B cell (primary cell): ENCODE measurements around the gene CCDC170. TPM values are rescaled to one million over a fixed set of nuclear protein-coding genes. Genes with fewer than 3 reads are reported as not detected.

Experiments
- ATAC-seq: fragments of 200-7000 bp; cut with Tn5 transposase; one replicate; pipeline ENCODE4 v1.10.0; 2021; ENCODE audit warnings: low read depth, mild to moderate bottlenecking, moderate number of reproducible peaks, moderate library complexity
- CTCF ChIA-PET: fragments of 350-600 bp; sonication (Branson Sonifier 250); formaldehyde crosslinking; loops from one replicate; lab custom pipeline; 2021; ENCODE audit warnings: antibody characterized with exemption, inconsistent platforms; lab: Charles Lee
- POLR2A ChIA-PET: fragments of 350-600 bp; sonication (Branson Sonifier 250); formaldehyde crosslinking; loops from one replicate; lab custom pipeline; 2021; ENCODE audit warnings: antibody characterized with exemption; lab: Charles Lee
- DNase-seq: peaks from one replicate; pipeline ENCODE4 v3.0.0; 2013
- H2AFZ ChIP-seq: 2 replicates; pipeline ENCODE4 v1.6.1; 2012; ENCODE audit warnings: mild to moderate bottlenecking, low read depth, low read length; ENCODE audit not compliant: insufficient read depth, poor library complexity, severe bottlenecking
- H3K27ac ChIP-seq, 2 donors: 1 replicate in 1 of 2; 2 replicates in 1 of 2; pipeline ENCODE4 v1.5.1; 2012 to 2013; ENCODE audit warnings: low read length in 2 of 2, mild to moderate bottlenecking in 2 of 2, moderate library complexity in 1 of 2
- H3K27me3 ChIP-seq, 4 experiments: fragments of 200-600 bp in 1 of 4; sonication (generic) in 1 of 4; replicated peaks in 1 of 4; 1 replicate in 2 of 4; 2 replicates in 2 of 4; pipeline versions ENCODE4 v1.6.1 to v1.7.0; 2013 to 2016; ENCODE audit warnings: low read length in 3 of 4, mild to moderate bottlenecking in 2 of 4, mixed read lengths in 1 of 4, moderate library complexity in 1 of 4; ENCODE audit not compliant: insufficient read depth in 4 of 4, control insufficient read depth in 3 of 4; ENCODE audit errors: control extremely low read depth in 1 of 4
- H3K36me3 ChIP-seq, 2 experiments: replicated peaks in 1 of 2; 1 replicate in 1 of 2; 2 replicates in 1 of 2; pipeline versions ENCODE4 v1.6.1 to v1.7.1; 2013; ENCODE audit warnings: low read length in 1 of 2; ENCODE audit not compliant: insufficient read depth in 2 of 2, control insufficient read depth in 1 of 2; ENCODE audit errors: control extremely low read depth in 1 of 2, extremely low read depth in 1 of 2
- H3K4me1 ChIP-seq, 2 donors: fragments of 200-600 bp in 1 of 2; sonication (generic) in 1 of 2; 1 replicate in 1 of 2; 2 replicates in 1 of 2; pipeline versions ENCODE4 v1.5.1 to v1.6.1; 2013 to 2017; ENCODE audit warnings: low read length in 2 of 2; ENCODE audit not compliant: control insufficient read depth in 2 of 2, insufficient read depth in 2 of 2
- H3K4me2 ChIP-seq: replicated peaks from 2 replicates; pipeline ENCODE3; 2012; ENCODE audit warnings: mild to moderate bottlenecking, low read depth, low read length; ENCODE audit not compliant: poor library complexity, severe bottlenecking
- H3K4me3 ChIP-seq, 5 experiments: fragments of 200-600 bp in 1 of 5; sonication (generic) in 1 of 5; 1 replicate in 3 of 5; 2 replicates in 2 of 5; pipeline versions ENCODE4 v1.5.1 to v1.7.0; 2011 to 2016; ENCODE audit warnings: low read length in 4 of 5, mild to moderate bottlenecking in 4 of 5, low read depth in 2 of 5, control low read depth in 1 of 5, moderate library complexity in 1 of 5; ENCODE audit not compliant: insufficient read depth in 1 of 5; ENCODE audit errors: control extremely low read depth in 1 of 5, extremely low read depth in 1 of 5
- H3K79me2 ChIP-seq: fragments of 200-600 bp; sonication (generic); one replicate; pipeline ENCODE4 v1.6.0; 2016; ENCODE audit warnings: low read length; ENCODE audit not compliant: control insufficient read depth, insufficient read depth
- H3K9ac ChIP-seq: fragments of 200-600 bp; sonication (generic); 2 replicates; pipeline ENCODE4 v1.6.1; 2017; ENCODE audit warnings: mild to moderate bottlenecking, low read length, moderate library complexity
- H3K9me3 ChIP-seq, 3 donors: one replicate each; pipeline versions ENCODE4 v1.6.1 to v1.7.1; 2013; ENCODE audit warnings: low read length in 2 of 3; ENCODE audit not compliant: control insufficient read depth in 2 of 3, insufficient read depth in 1 of 3; ENCODE audit errors: control extremely low read depth in 1 of 3
- H4K20me1 ChIP-seq: 2 replicates; pipeline ENCODE4 v1.6.0; 2012; ENCODE audit warnings: mild to moderate bottlenecking, low read length; ENCODE audit not compliant: insufficient read depth, control insufficient read depth, poor library complexity, severe bottlenecking
- H3K27ac Mint-ChIP-seq: one replicate; pipeline ENCODE4 v1.8.0; 2021; ENCODE audit warnings: mixed read lengths
- H3K27me3 Mint-ChIP-seq: one replicate; pipeline ENCODE4 v1.8.0; 2021; ENCODE audit warnings: mixed read lengths
- H3K4me1 Mint-ChIP-seq: one replicate; pipeline ENCODE4 v1.8.0; 2021; ENCODE audit warnings: mixed read lengths
- H3K4me3 Mint-ChIP-seq: one replicate; pipeline ENCODE4 v1.8.0; 2021; ENCODE audit warnings: mixed read lengths
- H3K9me3 Mint-ChIP-seq: one replicate; pipeline ENCODE4 v1.8.0; 2022; ENCODE audit warnings: mixed read lengths; ENCODE audit not compliant: insufficient read depth
- CTCF ChIP-seq: fragments of 200-600 bp; IDR thresholded peaks from one replicate; pipeline ENCODE4 v1.8.0; 2022; ENCODE audit warnings: antibody characterized with exemption, mild to moderate bottlenecking
- EZH2 ChIP-seq: IDR thresholded peaks from 2 replicates; pipeline ENCODE4 v1.6.1; 2012; ENCODE audit warnings: borderline replicate concordance, low read depth, mild to moderate bottlenecking, moderate library complexity, low read length; ENCODE audit not compliant: insufficient read depth, poor library complexity, severe bottlenecking
- WGBS: methylation state at CpG from one replicate; pipeline ENCODE4 v1.1.5; 2013; ENCODE audit warnings: missing lambda C conversion rate; ENCODE audit not compliant: insufficient coverage; 5-methylcytosine and 5-hydroxymethylcytosine counted together
- intact Hi-C: fragments of 100-400 bp; cut with micrococcal nuclease; formaldehyde crosslinking; loops from one replicate; pipeline ENCODE4 v1.10.0; 2022
- polyA minus RNA-seq: library from RNA; depleted of rRNA, polyadenylated mRNA; stranded (reverse); fragments of >200 nt; gene quantifications from 2 replicates; pipeline ENCODE4 v1.2.3, GENCODE V29; 2012
- polyA plus RNA-seq: library from polyadenylated mRNA; depleted of rRNA; stranded (reverse); fragments of >200 nt; gene quantifications from 2 replicates; pipeline ENCODE4 v1.2.3, GENCODE V29; 2012
- total RNA-seq, 2 donors: library from RNA; stranded (reverse); fragments of 120-200 nt in 1 of 2; gene quantifications; 1 replicate in 1 of 2; 2 replicates in 1 of 2; pipeline versions ENCODE4 v1.2.3 to v1.2.4, GENCODE V29; 2013 to 2022

Gene CCDC170
- total RNA-seq (not detected in 2 replicates), polyA plus RNA-seq (0.01 TPM in 1 of 2 replicates, not detected in the other), polyA minus RNA-seq (0.09 TPM in 1 of 2 replicates, not detected in the other)
- total RNA-seq (2013): 0.07 TPM

- intact Hi-C loops: no loop called here
- peak within 1 kb of the TSS; percentile 19 to 60 (median 35) for H3K4me3 ChIP-seq
- H3K27me3 ChIP-seq: peaks cover 0 to 32% (median 22%) of the 10 kb centered on the region in 4 experiments
- no peaks in the 10 kb centered on the region for H4K20me1 ChIP-seq
- H3K36me3 ChIP-seq: no peaks in the 10 kb centered on the region
- peak within 1 kb of the TSS; percentile 80 for H3K4me3 Mint-ChIP-seq
- peak; percentile 14 for ATAC-seq
- CTCF ChIA-PET: no interaction called here
- TF ChIP-seq EZH2 (no peak), CTCF (no peak)
- peaks cover 14 to 15% of the 10 kb centered on the region in 2 donors for H3K4me1 ChIP-seq
- peak; percentile 21 for DNase-seq
- H3K27me3 Mint-ChIP-seq: peaks cover 47% of the 10 kb centered on the region
- no peaks in the 10 kb centered on the region for H3K79me2 ChIP-seq
- peak within 1 kb of the TSS; percentile 51 for H3K9ac ChIP-seq
- no peaks in the 10 kb centered on the region for H3K9me3 Mint-ChIP-seq
- H3K27ac ChIP-seq: no peak within 1 kb of the TSS
- H3K4me1 Mint-ChIP-seq: peaks cover 21% of the 10 kb centered on the region
- H3K27ac Mint-ChIP-seq: no peak within 1 kb of the TSS
- POLR2A ChIA-PET: no interaction called here
- H3K4me2 ChIP-seq: peak within 1 kb of the TSS; percentile 83
- H2AFZ ChIP-seq: peak within 1 kb of the TSS; percentile 64
- no peaks in the 10 kb centered on the region for H3K9me3 ChIP-seq
- WGBS: 2% methylated on average over 58 of the region's 58 CpGs
These were observed at the start of gene CCDC170 for GRCh38 chr6:151493804-151494234. CCDC170 (plus strand) TSS chr6:151494017; CDS start chr6:151494129, 112 bp downstream.

GRCh38 chr6:151445482-151445881 lies 48.3 kb upstream of the CCDC170 start:
- H3K27ac ChIP-seq: no peak overlapping the region
- TF ChIP-seq EZH2: no peak
- TF ChIP-seq CTCF: no peak
- Mint-ChIP-seq H3K9me3 (no peaks in the 10 kb centered on the region), H3K27ac (no peak overlapping the region), H3K4me1 (peaks cover 12% of the 10 kb centered on the region), H3K4me3 (no peak overlapping the region), H3K27me3 (no peaks in the 10 kb centered on the region)
- ChIA-PET CTCF (no interaction called here), POLR2A (no interaction called here)
- no peak overlapping the region for H3K4me3 ChIP-seq
- peaks cover 4 to 6% of the 10 kb centered on the region in 2 donors for H3K4me1 ChIP-seq
- peaks cover 15% of the 10 kb centered on the region for H4K20me1 ChIP-seq
- peaks cover 3 to 9% of the 10 kb centered on the region in 2 experiments for H3K36me3 ChIP-seq
- peaks cover 44% of the 10 kb centered on the region for H3K79me2 ChIP-seq
- no peak for DNase-seq
- H3K4me2 ChIP-seq: no peak overlapping the region
- ATAC-seq: no peak
- no peaks in the 10 kb centered on the region for H3K9me3 ChIP-seq
- WGBS: no CpG with 5 or more reads among the region's 5 CpGs
- no peak overlapping the region for H2AFZ ChIP-seq
- intact Hi-C loops: no loop called here
- no peak overlapping the region for H3K9ac ChIP-seq
- H3K27me3 ChIP-seq: no peaks in the 10 kb centered on the region
